ENCODE results near the gene SCRN2. TPM values are rescaled to one million over a fixed set of nuclear protein-coding genes. Genes with fewer than 3 reads are reported as not detected.
A peak's percentile ranks its signal among the peaks of the same experiment; 100 is the strongest.

SCRN2 gene
- total and polyA plus RNA-seq, 12 donors = 6.3 to 136 (median 40.5) TPM

DNA sequence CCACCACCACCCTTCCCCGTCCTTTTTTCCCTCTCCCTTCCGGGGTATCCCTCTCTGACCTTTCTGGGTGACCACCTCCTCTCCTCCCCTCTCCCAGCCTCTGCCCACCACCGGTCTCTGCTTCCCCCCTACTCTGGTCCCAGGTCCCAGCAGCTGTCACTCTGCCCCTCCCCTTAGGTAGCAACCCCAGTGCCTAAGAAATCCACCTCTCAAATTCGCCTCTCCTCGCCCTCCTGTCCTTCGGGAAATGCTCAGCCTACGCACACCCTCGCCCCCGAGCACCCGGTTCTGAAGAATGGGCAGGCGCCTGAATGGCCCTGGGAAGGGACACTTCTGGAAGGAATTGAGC, 10.7 kb upstream of the SCRN2 start:
- peaks cover 53% of the 10 kb centered on the region for H3K27me3 ChIP-seq
- H3K9me3 ChIP-seq (replicated peaks in 1 of 3) = no peaks in the 10 kb centered on the region
- intact Hi-C loops (cut with DNase I) = no loop called here
- no peak overlapping the region for H3K27ac ChIP-seq
- H3K4me3 ChIP-seq = no peak overlapping the region
- 34 to 47% (median 41%) methylated on average over 8 to 11 of the region's 11 CpGs for WGBS, 4 donors
- H3K4me1 ChIP-seq (replicated peaks in 1 of 2) = peaks cover 8 to 12% of the 10 kb centered on the region in 2 donors
- H3K36me3 ChIP-seq (replicated peaks in 1 of 2) = no peaks in the 10 kb centered on the region
- DNase-seq = no peak
- no peak for TF ChIP-seq POLR2A (IDR thresholded peaks at IDR 0.05)
- TF ChIP-seq, protein P1, sequence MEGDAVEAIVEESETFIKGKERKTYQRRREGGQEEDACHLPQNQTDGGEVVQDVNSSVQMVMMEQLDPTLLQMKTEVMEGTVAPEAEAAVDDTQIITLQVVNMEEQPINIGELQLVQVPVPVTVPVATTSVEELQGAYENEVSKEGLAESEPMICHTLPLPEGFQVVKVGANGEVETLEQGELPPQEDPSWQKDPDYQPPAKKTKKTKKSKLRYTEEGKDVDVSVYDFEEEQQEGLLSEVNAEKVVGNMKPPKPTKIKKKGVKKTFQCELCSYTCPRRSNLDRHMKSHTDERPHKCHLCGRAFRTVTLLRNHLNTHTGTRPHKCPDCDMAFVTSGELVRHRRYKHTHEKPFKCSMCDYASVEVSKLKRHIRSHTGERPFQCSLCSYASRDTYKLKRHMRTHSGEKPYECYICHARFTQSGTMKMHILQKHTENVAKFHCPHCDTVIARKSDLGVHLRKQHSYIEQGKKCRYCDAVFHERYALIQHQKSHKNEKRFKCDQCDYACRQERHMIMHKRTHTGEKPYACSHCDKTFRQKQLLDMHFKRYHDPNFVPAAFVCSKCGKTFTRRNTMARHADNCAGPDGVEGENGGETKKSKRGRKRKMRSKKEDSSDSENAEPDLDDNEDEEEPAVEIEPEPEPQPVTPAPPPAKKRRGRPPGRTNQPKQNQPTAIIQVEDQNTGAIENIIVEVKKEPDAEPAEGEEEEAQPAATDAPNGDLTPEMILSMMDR (IDR thresholded peaks at IDR 0.05) = no peak

DNA sequence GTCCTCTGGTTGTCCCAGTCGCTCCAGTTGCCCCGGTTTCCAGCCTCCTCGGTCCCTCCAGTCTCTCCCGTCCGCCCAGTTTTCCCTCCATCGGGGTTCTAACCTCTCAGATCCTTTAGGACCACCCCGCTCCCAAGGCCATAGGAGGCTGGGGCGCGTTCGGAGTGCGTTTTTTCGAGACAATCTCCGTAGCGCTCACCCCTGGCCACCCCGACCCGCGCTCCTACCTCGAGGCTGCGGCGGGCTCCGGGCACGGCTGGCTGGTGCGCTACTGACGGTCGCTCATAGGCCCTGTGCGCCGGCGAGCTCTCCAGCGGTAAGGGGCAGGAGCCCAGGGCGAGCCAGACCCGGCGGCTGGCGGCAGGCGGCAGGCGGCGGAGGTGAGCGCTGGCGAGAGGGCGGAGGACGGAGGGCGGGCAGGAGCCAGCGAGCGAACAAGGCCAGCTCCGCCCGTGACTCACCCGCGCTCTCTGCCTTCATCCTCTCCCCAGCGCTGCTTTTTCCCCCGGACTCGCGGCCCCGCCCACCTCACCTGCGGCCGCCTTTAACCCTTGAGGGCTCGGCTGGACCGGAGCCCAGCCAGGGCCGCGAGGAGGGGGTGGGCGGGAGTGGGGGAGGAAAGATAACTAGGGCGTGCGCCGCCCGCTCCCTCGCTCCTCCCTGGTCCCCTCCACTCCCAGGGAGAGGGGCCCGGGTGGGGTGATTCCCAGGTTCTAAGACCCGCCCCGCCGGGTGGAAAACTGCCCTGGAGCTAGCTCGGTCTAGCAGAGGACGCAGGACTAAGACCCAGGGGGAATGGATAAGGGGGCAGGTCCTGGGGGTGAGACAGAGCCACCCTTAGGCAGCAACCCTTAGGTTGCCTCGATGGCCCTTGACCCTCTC, 9.9 kb upstream of the SCRN2 start, which contains the start of gene SP6:
Gene SP6 (minus strand): TSS at position 472 of the 882 bp plus-strand sequence. CDS start 2,734 bp downstream, outside the sequence.
- 3 to 19% (median 9%) methylated on average over 24 to 71 of the region's 71 CpGs for WGBS, 4 donors
- Histone ChIP-seq H3K4me3 (peak within 1 kb of the TSS in 1 of 4 donors; percentile 53), H3K27me3 (peaks cover 48% of the 10 kb centered on the region), H3K36me3 (replicated peaks in 1 of 2) (no peaks in the 10 kb centered on the region), H3K9me3 (replicated peaks in 1 of 3) (no peaks in the 10 kb centered on the region), H3K27ac (peak within 1 kb of the TSS in 1 of 5 donors; percentile 40), H3K4me1 (replicated peaks in 1 of 2) (peaks cover 8 to 12% of the 10 kb centered on the region in 2 donors)
- TF ChIP-seq, protein P1 (IDR thresholded peaks at IDR 0.05) = peak in 3 of 6 experiments; percentile 14 to 27 (median 23)
- TF ChIP-seq POLR2A (IDR thresholded peaks at IDR 0.05) = no peak
- DNase-seq = peak; percentile 76 to 89 (median 80)
- intact Hi-C loops (cut with DNase I) = no loop called here

DNA sequence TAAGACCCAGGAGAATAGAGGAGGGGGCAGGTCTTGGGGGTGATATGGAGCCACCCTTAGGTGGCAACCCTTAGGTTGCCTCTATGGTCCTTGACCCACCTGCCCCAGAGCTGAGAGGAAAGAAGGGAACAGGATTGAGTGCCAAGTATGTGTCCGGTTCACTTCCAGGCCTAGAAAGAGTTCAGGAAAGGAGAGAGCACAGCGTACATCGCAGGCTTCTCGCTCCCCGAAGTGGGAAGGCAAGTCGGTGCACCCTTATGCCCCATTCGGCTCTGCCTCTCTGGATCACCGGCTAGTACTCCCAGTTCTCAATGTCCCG, 9.3 kb upstream of the SCRN2 start:
- TF ChIP-seq, protein P1 (IDR thresholded peaks at IDR 0.05) = no peak
- no peak for TF ChIP-seq POLR2A (IDR thresholded peaks at IDR 0.05)
- peak overlapping the region in 1 of 5 donors; percentile 40 for H3K27ac ChIP-seq
- peaks cover 47% of the 10 kb centered on the region for H3K27me3 ChIP-seq
- intact Hi-C loops (cut with DNase I) = no loop called here
- no peaks in the 10 kb centered on the region for H3K36me3 ChIP-seq (replicated peaks in 1 of 2)
- no peak for DNase-seq
- H3K4me3 ChIP-seq = peak overlapping the region in 1 of 4 donors; percentile 53
- 28 to 50% (median 41%) methylated on average over 9 of the region's 9 CpGs for WGBS, 4 donors
- peaks cover 8 to 12% of the 10 kb centered on the region in 2 donors for H3K4me1 ChIP-seq (replicated peaks in 1 of 2)
- no peaks in the 10 kb centered on the region for H3K9me3 ChIP-seq (replicated peaks in 1 of 3)

DNA sequence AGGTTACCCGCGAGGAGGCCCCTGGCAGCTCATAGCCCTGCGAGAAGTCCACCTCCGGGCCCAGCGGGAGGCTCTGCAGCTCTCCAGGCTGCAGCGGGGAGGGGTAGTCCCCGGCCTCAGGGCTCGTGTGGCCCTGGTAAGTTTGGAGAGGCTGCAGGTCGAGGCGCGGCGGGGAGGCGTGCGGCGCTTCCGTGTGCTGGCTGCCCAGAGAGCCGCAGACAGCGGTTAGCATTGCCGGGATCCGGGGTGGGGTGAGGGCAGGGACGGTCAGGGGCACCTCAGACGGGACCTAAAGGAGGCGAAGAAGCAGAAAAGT, 7.1 kb upstream of the SCRN2 start:
- 70 to 95% (median 73%) methylated on average over 10 to 23 of the region's 23 CpGs for WGBS, 4 donors
- intact Hi-C loops (cut with DNase I) = loop anchor here in 1 of 2 donors (5.0 kb wide), 1 partner anchor 169 kb away; no protein-coding TSS in a partner anchor
- no peaks in the 10 kb centered on the region for H3K9me3 ChIP-seq (replicated peaks in 1 of 3)

More for the DNA sequence above, 7.1 kb upstream of the SCRN2 start:
- H3K4me3 ChIP-seq = no peak overlapping the region
- TF ChIP-seq POLR2A (IDR thresholded peaks at IDR 0.05) = no peak
- TF ChIP-seq, protein P1 (IDR thresholded peaks at IDR 0.05) = no peak
- H3K36me3 ChIP-seq (replicated peaks in 1 of 2) = no peaks in the 10 kb centered on the region
- H3K4me1 ChIP-seq (replicated peaks in 1 of 2) = peaks cover 8 to 12% of the 10 kb centered on the region in 2 donors
- H3K27me3 ChIP-seq = peaks cover 25% of the 10 kb centered on the region
- H3K27ac ChIP-seq = no peak overlapping the region
- no peak for DNase-seq
